CD4-positive, alpha-beta T cell treated with Interleukin-17A for 4 hours (primary cell): ENCODE measurements around the gene SERPINB5.

Experiments used
- DNase-seq: peaks from one replicate; pipeline ENCODE4 v3.0.0-alpha.2; 2020; ENCODE audit warnings: mixed read lengths

The SERPINB5 gene

DNA sequence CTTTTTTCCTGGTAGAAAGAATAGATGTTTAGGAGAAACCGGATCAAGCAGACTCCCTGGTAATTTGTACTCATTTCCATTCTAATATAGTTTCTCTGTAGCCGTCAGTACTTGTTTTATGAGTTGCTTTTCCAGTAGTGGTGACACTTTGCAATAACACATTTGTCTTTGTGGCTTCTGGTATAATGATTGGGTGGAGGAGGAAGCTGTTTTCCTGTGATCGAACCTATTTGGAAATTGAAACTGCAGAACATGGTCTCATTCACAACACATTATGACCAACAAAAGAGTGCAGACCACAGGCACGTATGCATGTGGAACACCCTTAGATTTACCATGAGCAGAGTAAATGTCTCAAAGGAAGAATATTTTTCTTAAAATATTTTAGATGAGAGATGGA, 57.9 kb downstream of the SERPINB5 start:
- no peak for DNase-seq

DNA sequence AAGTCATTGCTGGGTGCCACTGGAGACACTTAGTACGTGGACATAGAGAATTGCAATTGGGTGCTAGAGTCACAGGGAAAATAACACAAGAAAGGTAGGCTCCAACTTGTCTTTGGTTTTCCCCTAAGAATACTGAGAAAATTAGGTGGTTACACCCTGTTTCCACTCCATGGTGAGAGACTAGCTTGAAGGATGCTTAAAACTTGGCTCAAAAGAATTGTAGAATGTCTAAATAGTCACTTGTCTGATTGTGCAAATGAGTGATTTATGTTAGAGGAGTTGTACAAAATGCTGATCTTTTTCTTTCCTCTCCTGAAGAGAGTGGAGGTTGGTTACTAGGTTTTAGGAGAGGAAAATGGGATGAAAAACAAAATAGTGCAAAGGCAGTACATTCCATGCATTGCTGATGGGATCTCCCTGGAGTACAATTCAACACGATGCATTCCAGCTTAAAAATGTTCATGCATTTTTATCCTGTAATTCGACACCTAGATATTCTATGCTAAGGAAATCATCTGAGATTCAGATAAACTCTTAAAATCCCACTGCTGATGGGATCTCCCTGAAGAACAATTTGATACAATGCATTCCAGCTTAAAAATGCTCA, 63.2 kb downstream of the SERPINB5 start:
- DNase-seq: no peak

DNA sequence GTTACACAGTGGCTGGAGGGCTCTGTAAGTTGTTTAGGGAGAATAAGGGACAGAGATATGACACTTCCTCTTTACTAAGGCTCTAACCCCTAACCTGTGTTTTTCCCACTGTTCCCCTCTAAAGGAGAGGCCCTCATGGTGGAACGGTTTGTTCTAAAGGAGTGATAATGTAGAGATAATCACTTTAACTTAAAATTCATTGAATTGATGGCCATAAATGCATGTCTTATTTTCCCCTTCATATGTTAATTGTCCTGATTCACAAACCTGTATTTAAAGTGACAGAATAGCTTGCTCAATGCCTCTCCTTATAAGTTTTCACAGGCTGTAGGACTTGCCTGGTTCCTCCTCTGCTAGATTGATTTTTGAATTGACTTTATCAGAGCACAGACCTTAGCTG, 65.3 kb downstream of the SERPINB5 start, which contains the start of gene SERPINB12:
SERPINB12 (plus strand) TSS at position 301 of the 400 bp plus-strand sequence. CDS start 13,791 bp downstream, outside the sequence.
- no peak for DNase-seq

DNA sequence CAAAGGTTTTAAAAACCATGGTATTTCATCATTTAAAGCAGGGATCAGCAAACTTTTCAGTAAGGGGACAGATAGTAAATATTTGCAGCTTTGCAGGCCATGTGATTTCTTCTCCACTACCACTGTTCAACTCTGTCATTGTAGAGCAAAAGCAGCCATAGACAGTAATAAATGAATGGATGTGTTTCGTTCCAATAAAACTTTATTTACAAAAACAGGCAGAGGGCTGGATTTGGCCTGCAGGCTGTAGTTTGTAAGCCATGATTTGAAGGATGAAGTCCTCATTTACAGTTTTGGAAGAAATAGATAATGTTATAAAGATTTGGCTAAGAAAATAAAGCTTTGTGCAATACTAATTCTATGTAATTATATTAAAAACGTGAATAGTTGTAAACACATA, 67.3 kb downstream of the SERPINB5 start:
- DNase-seq: no peak

DNA sequence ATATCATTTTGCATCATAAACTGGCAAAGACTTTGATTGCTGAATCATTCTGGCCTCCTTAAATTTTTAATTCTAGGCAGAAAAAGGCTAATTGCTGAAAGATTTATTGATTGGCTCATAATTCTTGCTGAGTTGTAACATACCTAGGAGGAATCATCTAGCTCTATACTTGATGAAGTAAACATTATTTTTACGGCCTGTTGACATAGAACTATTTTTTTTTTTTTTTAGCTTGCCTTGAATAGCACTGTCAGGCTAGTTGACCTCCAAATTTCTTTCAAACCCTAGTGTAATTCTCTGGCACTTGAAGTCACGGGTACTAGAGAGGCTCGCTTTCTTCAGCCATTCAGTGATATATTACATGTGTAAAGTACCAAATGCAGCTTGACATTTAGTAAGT, 68.2 kb downstream of the SERPINB5 start:
- no peak for DNase-seq

DNA sequence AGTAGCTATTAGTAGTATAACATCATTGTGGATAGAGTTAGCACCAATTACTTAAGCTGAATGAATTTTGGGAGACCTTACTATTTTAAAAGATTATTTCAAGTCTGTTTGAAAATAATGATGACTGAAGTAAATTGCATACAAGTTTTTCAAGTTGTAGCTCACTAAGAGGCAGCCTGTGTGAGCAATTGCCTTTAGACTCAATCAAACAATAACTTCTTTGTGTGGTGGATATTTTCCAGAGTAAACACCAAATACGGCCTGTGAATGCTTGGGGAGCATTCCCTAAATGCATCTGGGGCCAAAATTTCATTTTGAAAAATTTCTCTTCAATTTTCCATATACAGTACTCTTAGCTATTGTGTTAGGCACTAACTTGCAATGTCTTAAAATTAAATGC, 73.3 kb downstream of the SERPINB5 start:
- DNase-seq: no peak

DNA sequence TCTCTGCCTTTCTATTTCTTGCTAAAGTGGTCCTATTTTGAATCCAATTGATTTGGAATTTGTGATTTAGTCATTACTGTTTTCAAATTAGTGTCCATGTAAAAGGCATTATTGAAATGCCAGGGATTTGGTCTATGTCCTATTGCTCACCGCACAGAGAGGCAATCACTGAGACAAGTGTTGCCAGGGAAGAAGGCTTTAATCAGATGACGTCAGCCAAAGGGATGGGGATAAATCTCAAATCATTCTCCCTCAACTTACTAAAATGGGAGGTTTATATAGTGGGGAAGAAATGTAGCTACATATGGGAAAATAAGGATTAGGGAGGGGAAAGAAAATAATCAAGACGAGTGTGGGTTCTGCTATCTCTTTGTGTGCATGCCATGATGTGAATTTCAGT, 75.0 kb downstream of the SERPINB5 start:
- DNase-seq: no peak

DNA sequence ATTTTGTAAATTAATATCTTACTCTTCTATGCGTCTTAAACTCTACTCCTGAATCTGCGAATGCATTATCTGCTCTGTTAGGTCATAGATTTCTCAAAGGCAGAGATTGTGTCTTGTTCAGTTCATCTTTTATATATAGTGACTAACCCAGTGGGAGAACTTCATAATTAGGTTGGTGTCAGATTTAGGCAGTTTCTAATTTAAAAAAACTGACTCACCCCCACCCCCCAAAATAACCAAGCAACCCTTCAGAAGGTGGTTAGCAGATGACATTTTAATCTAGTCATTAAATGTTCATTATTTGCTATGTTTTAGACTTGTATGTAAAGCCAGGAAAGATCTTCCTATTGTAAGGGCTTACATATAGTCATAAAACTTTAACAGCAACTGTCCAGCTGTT, 75.8 kb downstream of the SERPINB5 start:
- no peak for DNase-seq

DNA sequence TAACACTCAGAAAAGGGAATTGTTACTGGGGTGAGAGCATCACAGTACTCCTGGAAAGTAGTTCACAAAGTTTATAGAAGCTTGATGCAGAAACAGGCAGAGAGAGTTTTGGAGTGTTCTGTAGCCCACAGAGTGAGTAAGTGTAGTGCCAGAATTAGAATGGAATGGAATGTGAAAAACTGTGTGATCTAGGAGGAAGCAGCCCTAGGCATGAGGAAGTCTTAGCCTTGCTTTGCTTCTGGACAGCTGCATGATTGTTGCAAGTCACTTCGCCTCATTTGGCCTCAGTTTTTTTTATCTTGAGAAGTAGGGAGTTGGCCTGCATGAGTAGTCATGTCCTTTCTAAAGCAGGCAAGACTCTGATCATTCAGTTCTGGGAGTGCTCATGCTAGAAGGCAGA, 76.3 kb downstream of the SERPINB5 start:
- DNase-seq: no peak
